Liver (tissue), 3 donors: ENCODE results near the gene EML5.

Experiments used
- CTCF ChIP-seq: fragments of 150-350 bp; IDR thresholded peaks from 2 replicates; pipeline ENCODE4 v1.5.1; 2017; ENCODE audit warnings: improper control_type of control experiment, low read depth, low read length; ENCODE audit not compliant: missing input control
- GABPA ChIP-seq, 2 donors: IDR thresholded peaks in 1 of 2; conservative IDR thresholded peaks in 1 of 2; 2 replicates each; pipeline ENCODE4 v1.6.1; 2016; ENCODE audit warnings: antibody characterized with exemption in 2 of 2, mild to moderate bottlenecking in 1 of 2, moderate library complexity in 1 of 2
- HNF4A ChIP-seq, 2 donors: conservative IDR thresholded peaks; 2 replicates each; pipeline ENCODE4 v1.6.1; 2016; ENCODE audit warnings: antibody characterized with exemption in 2 of 2, mild to moderate bottlenecking in 2 of 2
- MAX ChIP-seq: IDR thresholded peaks from 2 replicates; pipeline ENCODE4 v1.6.1; 2016; ENCODE audit warnings: antibody characterized with exemption
- NR2F2 ChIP-seq: IDR thresholded peaks from 2 replicates; pipeline ENCODE4 v1.6.1; 2016; ENCODE audit warnings: antibody characterized with exemption
- RAD21 ChIP-seq, 2 donors: IDR thresholded peaks; 2 replicates each; pipeline ENCODE4 v1.6.1; 2016; ENCODE audit warnings: antibody characterized with exemption in 2 of 2, mild to moderate bottlenecking in 2 of 2
- REST ChIP-seq: IDR thresholded peaks from 2 replicates; pipeline ENCODE4 v1.6.1; 2016; ENCODE audit warnings: antibody characterized with exemption, mild to moderate bottlenecking
- RXRA ChIP-seq, 2 donors: IDR thresholded peaks; 2 replicates each; pipeline ENCODE4 v1.6.1; 2017 to 2018; ENCODE audit warnings: antibody characterized with exemption in 2 of 2, mild to moderate bottlenecking in 1 of 2
- SP1 ChIP-seq: IDR thresholded peaks from 2 replicates; pipeline ENCODE4 v1.6.1; 2018; ENCODE audit warnings: antibody characterized with exemption, mild to moderate bottlenecking
- ZBTB33 ChIP-seq: IDR thresholded peaks from 2 replicates; pipeline ENCODE4 v1.6.1; 2016; ENCODE audit warnings: antibody characterized with exemption
- donor health status: healthy.
- donor health status: healthy.

GRCh38 chr14:88618476-88618875, 174.3 kb downstream of the EML5 start:
- TF ChIP-seq CTCF (no peak), MAX (no peak), NR2F2 (no peak), HNF4A (conservative IDR thresholded peaks at IDR 0.05) (no peak), ZBTB33 (no peak), GABPA (IDR thresholded peaks at IDR 0.05 in 1 of 2, conservative IDR thresholded peaks at IDR 0.05 in 1 of 2) (no peak), RXRA (IDR thresholded peaks at IDR 0.05) (no peak), RAD21 (IDR thresholded peaks at IDR 0.05) (no peak), REST (no peak), SP1 (no peak)
